ENCODE results near the gene DENND6A.
"Not testable (repeated sequence)": the region's sequence is repeated elsewhere in the genome, so short reads cannot be mapped to it uniquely, and the experiment has no call there.

Gene DENND6A

GRCh38 chr3:57696801-57697321, 4.0 kb upstream of the DENND6A start:
- no peak for DNase-seq (ENCODE audit: low read depth in 2 of 2)

DNA sequence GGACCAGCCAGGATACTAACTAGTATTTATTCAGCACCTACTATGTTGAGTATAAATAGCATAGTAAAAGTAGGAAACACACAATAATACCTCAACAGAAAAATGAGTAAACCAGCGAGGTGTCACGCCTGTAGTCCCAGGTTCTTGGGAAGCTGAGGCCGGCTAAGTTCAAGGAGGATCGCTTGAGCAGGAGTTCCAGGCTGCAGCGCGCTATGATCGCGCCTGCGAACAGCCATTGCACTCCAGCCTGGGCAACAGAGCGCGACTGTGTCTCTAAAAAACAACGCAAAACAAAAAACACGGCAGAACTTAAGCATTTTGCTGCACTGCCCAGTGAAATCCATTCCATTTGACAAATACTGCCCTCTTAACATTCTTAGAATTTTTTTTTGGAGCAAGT, 1.3 kb upstream of the DENND6A start:
- no peak for DNase-seq (ENCODE audit: low read depth in 2 of 2)

DNA sequence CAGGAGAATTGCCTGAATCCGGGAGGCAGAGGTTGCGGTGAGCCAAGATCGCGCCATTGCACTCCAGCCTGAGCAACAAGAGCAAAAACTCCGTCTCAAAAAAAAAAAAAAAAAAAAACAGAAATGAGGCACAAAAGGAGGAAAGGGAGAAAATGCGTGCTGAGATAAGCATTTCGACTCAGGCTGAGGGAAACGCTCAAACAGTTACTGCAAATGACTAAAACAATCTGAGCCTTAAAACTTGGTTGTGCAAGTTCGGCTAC, 813 bp downstream of the DENND6A start:
- DNase-seq (ENCODE audit: low read depth in 2 of 2) = not testable (repeated sequence)

DNA sequence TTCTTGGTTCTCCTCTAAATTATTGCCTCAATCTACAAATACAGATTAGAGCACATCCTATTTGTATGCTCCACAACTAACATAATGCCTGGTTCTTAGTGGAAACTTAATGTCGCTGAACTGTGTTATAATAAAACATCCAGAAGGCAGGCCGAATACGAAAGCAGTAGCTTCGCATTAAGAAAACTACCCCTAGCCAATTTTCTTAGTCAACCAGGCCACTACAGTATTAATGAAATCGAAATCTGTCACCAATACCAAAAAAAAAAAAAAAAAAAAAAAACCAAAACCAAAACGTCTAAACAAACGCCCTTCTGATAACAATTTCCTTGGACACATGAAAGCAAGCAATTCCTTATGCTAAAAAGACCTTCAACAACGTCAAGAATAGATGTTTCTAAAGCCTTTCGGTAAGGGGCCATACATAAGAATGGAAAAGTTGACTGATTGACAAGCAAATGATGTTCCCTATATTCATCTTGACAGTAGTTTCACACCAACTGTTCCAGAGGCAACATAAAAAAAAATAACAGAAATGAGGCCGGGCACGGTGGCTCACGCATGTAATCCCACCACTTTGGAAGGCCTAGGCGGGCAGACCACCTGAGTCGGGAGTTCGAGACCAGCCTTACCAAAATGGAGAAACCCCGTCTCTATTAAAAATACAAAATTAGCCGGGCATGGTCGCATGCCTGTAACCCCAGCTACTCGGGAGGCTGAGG, 1.3 kb downstream of the DENND6A start:
- peak in 1 of 2 donors; percentile 12 for DNase-seq (ENCODE audit: low read depth in 2 of 2)

DNA sequence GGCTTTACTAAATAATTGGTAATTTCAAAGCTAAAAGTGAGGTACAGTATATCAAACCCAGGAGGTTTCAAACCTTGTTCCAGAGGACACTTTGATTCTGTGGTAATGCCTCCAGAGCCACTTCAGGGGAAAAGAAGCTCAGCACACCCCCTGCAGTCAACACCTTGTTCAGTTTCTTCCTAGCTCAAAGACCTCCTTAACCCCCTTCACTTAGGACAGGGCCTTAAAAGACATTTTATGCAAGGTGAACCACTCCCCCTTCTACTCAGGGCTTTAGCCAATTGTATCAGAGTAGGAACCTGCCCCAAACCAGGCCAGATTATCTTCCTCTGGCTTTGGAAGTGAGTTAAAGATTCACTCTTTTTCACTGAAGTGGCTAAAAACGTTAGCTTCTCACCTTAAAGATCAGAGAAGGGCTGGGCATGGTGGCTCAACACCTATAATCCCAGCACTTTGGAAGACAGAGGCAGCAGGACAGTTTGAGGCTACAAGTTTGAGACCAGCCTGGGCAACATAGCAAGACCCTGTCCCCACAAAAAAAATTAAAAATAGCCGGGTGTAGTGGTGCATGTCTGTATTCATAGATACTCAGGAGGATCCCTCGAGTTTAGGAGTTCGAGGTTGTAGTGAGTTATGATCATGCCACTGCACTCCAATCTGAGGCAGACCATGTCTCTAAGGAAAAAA, 3.4 kb downstream of the DENND6A start:
- no peak for DNase-seq (ENCODE audit: low read depth in 2 of 2)

DNA sequence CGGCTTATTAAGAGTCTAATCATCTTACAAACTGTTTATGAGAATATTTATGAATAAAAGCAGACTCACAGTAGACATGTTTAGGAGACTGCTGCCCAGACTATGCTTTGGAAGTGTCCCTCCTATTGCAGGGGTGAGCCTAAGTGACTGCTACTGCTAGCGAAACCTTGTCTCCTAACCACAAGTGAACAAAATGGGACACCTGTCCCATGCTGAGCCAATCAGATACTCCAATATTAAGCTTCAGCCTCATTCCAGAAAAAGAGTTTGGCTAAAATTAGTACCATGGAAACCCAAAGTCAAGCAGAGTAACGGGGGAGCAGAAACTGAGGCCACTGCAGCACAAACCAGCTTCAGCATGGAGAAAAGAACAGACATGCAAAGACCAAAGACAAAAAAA, 4.6 kb downstream of the DENND6A start:
- no peak for DNase-seq (ENCODE audit: low read depth in 2 of 2)

- DNase-seq (ENCODE audit: low read depth in 2 of 2) = no peak
Measured at GRCh38 chr3:57683286-57683685, 9.6 kb downstream of the DENND6A start.

GRCh38 chr3:57682284-57682683, 10.6 kb downstream of the DENND6A start:
- no peak for DNase-seq (ENCODE audit: low read depth in 2 of 2)

GRCh38 chr3:57681691-57682090, 11.2 kb downstream of the DENND6A start:
- DNase-seq (ENCODE audit: low read depth in 2 of 2) = no peak

DNA sequence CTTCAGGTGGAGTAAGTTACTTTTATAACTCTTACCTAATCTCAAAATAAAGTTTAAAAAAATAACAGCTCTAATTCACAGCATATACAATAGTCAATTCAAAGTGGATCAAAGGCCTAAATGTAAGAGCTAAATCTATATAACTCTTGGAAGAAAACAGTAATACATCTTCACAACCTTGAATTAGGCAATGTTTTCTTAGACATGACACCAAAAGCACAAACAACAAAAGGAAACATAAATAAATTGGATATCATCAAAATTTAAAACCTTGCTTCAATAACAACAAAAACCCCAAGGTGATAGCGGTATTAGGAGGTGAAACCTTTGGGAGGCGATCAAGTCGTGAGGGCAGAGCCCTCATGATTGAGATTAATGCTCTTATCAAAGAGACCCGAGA, 12.8 kb downstream of the DENND6A start:
- no peak for DNase-seq (ENCODE audit: low read depth in 2 of 2)

DNA sequence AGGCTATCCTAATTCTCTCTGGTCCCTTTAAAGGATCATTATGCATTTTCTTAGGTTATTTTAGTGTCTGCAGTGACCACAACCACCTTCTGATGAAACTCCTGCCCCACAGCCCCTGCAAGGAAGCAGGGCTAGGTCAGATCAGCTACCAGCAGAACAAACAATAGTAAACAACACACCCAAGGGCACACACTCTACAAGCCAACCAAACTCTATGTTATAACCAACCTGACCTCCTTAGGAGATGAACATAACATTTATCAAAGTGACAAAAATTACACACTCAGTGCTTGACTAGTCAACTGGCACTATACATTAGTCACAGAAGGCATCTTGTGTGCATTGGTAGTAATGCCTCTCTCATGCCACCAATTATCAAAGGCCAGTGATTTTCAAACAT, 17.3 kb downstream of the DENND6A start:
- no peak for DNase-seq (ENCODE audit: low read depth in 2 of 2)

GRCh38 chr3:57673156-57673555, 19.7 kb downstream of the DENND6A start:
- no peak for DNase-seq (ENCODE audit: low read depth in 2 of 2)

- no peak for DNase-seq (ENCODE audit: low read depth in 2 of 2)
Measured at GRCh38 chr3:57670543-57670942, 22.3 kb downstream of the DENND6A start.

DNA sequence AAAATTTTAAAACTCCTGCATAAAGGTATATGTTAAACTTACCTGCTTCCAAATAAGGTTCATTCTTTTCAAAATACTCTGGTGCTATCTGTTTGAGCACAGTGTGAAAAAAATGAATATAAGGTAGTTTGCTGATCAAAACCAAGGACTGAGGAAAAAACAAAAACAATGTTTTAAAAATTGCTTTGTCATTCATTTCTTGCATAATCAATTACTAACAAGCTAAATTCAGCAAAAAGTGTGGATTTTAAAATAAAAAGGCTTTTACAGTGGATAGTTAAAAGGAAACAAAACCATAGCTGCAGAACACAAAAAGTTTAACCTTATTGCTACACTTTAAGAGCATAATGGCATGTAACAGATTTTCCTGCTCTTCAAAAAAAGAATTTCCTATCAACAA, 31.5 kb downstream of the DENND6A start:
- DNase-seq (ENCODE audit: low read depth in 2 of 2) = no peak

DNA sequence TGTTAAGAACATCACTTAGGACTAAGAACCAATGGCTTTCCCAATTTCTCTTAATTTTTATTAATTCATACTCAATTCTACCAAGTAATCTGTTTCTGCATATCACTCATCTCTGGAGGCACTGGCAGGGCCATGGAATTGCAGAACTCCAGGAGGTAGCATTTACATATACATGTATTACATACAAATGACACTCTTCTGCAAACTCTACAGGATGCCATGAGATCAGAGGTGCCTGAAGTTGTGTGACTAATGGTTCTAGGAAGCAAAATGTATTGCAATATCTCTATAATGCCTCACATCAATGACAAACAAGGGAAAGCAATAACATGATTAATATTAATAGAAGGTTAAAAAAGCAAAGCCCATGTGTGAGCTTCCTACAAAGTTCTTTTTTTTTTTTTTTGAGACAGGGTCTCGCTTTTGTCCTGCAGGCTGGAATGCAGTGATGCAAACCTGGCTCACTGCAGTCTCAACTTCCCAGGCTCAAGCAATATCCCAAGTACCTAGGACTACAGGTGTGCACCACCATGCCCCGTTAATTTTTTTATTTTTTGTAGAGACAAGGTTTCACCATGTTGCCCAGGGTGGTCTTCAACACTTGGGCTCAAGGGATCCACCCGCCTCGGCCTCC, 33.0 kb downstream of the DENND6A start:
- no peak for DNase-seq (ENCODE audit: low read depth in 2 of 2)

GRCh38 chr3:57659004-57659673, 33.7 kb downstream of the DENND6A start:
- no peak for DNase-seq (ENCODE audit: low read depth in 2 of 2)

GRCh38 chr3:57658536-57658935, 34.3 kb downstream of the DENND6A start:
- no peak for DNase-seq (ENCODE audit: low read depth in 2 of 2)

DNA sequence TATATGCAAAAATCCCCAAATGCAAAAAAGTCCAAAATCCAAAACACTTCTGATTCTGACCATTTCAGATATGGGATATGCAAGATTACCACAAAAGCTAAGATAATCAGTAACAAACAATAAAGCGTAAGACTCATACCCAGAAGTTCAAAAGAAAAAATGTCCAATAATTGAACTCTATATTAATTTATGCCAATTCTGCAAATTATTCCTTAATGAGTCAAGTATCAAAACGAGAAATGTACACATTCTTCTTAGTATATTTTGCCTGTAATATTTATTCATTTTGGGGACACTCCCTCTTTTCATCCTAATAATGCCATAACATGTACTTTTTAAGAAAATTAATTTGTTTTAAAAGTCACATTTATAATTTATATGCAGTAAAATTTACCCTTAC, 37.1 kb downstream of the DENND6A start:
- DNase-seq (ENCODE audit: low read depth in 2 of 2) = no peak

DNA sequence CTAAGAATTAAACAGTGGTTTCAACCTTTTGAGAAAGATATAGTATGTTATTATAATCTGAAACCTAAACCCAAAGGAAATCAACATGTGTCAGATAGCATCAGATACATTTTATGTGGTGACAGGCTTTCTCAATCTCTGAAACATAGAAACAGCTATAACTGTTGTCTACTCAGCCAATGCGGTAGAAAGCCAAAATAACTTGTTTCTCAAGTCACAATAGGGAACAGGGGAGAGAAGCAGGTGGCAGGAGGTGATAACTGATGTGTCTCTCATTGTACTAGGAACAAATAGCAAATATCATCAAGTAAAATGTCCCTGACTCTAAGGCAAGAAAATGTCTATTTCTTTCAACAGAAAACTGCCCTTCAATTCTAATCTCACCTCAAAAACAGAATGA, 38.6 kb downstream of the DENND6A start:
- no peak for DNase-seq (ENCODE audit: low read depth in 2 of 2)

GRCh38 chr3:57652203-57652602, 40.7 kb downstream of the DENND6A start:
- DNase-seq (ENCODE audit: low read depth in 2 of 2) = no peak

- DNase-seq (ENCODE audit: low read depth in 2 of 2) = no peak
Measured at GRCh38 chr3:57647292-57647940, 45.5 kb downstream of the DENND6A start.

DNA sequence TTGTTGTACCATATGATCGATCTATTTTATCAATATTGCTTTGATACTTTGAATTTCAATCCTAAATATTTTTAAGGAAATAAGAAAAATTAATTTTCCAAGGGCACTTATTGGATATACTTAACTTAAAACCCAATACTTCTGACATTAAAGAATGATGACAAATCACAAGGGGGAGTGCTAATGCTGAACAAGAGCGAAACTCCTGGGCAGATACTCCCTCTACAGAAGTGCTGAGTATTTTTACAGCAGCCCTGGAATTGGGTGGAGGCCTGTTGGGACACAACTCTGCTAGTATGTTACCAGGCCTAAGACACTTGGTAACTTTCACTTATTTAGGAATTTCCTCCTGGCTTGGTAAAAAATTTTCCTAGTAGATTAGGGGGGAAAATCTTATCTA, 46.2 kb downstream of the DENND6A start:
- DNase-seq (ENCODE audit: low read depth in 2 of 2) = no peak

Data from activated CD4-positive, alpha-beta T cell treated with anti-CD3 and anti-CD28 coated beads for 24 hours (primary cell).